ENCODE results near the gene GAS2L1. TPM values are rescaled to one million over a fixed set of nuclear protein-coding genes. Genes with fewer than 3 reads are reported as not detected.

GAS2L1 gene
- total and polyA plus RNA-seq, 3 donors from 2014 or later = 84.9 to 197 (median 191) TPM

DNA sequence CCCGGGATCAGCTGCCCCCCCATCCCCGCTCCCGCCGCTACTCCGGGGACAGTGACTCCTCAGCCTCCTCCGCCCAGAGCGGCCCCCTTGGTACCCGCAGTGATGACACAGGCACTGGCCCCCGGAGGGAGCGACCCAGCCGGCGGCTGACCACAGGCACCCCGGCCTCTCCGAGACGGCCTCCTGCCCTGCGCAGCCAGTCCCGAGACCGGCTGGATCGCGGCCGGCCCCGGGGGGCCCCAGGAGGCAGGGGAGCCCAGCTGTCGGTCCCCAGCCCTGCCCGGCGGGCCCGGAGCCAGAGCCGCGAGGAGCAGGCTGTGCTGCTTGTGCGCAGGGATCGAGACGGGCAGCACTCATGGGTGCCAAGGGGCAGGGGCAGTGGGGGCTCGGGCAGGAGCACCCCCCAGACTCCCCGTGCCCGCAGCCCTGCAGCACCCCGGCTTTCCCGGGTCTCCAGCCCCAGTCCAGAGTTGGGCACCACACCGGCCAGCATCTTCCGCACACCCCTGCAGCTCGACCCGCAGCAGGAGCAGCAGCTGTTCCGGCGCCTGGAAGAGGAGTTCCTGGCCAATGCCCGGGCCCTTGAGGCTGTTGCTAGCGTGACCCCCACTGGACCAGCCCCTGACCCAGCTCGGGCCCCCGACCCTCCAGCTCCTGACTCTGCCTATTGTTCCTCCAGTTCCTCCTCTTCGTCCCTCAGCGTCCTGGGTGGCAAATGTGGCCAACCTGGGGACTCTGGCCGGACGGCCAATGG, 5.2 kb downstream of the GAS2L1 start:
- Histone ChIP-seq H3K27me3 (no peaks in the 10 kb centered on the region), H3K4me3 (no peak overlapping the region), H3K9me3 (no peaks in the 10 kb centered on the region), H3K4me1 (peaks cover 59% of the 10 kb centered on the region), H3K36me3 (ENCODE audit: low read depth, missing control alignments) (no peaks in the 10 kb centered on the region), H3K27ac (peak overlapping the region in 1 of 2 donors; percentile 64)
- intact Hi-C loops (cut with DNase I; ENCODE audit: low total_unique reads) = no loop called here
- no peak for TF ChIP-seq CTCF (IDR thresholded peaks at IDR 0.05)
- TF ChIP-seq POLR2A (IDR thresholded peaks at IDR 0.05) = no peak
- DNase-seq = no peak
- WGBS, 2 donors = 28 to 61% methylated on average over 18 to 32 of the region's 50 CpGs

GRCh38 chr22:29312218-29313125, 6.0 kb downstream of the GAS2L1 start:
- Histone ChIP-seq H3K4me3 (peak overlapping the region in 1 of 2 donors; percentile 47), H3K36me3 (ENCODE audit: low read depth, missing control alignments) (no peaks in the 10 kb centered on the region), H3K4me1 (peaks cover 57% of the 10 kb centered on the region), H3K9me3 (no peaks in the 10 kb centered on the region), H3K27ac (no peak overlapping the region), H3K27me3 (no peaks in the 10 kb centered on the region)
- intact Hi-C loops (cut with DNase I; ENCODE audit: low total_unique reads) = no loop called here
- 75 to 77% methylated on average over 18 to 25 of the region's 25 CpGs for WGBS, 2 donors
- TF ChIP-seq CTCF (IDR thresholded peaks at IDR 0.05) = no peak
- TF ChIP-seq POLR2A (IDR thresholded peaks at IDR 0.05) = no peak
- no peak for DNase-seq

- Histone ChIP-seq H3K27ac (no peak overlapping the region), H3K36me3 (ENCODE audit: low read depth, missing control alignments) (no peaks in the 10 kb centered on the region), H3K4me3 (peak overlapping the region in 1 of 2 donors; percentile 47), H3K4me1 (peaks cover 50% of the 10 kb centered on the region), H3K27me3 (no peaks in the 10 kb centered on the region), H3K9me3 (no peaks in the 10 kb centered on the region)
- WGBS, 2 donors = 22 to 37% methylated on average over 8 to 9 of the region's 44 CpGs
- DNase-seq = peak; percentile 60
- intact Hi-C loops (cut with DNase I; ENCODE audit: low total_unique reads) = no loop called here
- TF ChIP-seq CTCF (IDR thresholded peaks at IDR 0.05) (peak; percentile 53 to 85 (median 79)), POLR2A (IDR thresholded peaks at IDR 0.05) (no peak)
Observed at GRCh38 chr22:29313126-29313575, 6.7 kb downstream of the GAS2L1 start.

DNA sequence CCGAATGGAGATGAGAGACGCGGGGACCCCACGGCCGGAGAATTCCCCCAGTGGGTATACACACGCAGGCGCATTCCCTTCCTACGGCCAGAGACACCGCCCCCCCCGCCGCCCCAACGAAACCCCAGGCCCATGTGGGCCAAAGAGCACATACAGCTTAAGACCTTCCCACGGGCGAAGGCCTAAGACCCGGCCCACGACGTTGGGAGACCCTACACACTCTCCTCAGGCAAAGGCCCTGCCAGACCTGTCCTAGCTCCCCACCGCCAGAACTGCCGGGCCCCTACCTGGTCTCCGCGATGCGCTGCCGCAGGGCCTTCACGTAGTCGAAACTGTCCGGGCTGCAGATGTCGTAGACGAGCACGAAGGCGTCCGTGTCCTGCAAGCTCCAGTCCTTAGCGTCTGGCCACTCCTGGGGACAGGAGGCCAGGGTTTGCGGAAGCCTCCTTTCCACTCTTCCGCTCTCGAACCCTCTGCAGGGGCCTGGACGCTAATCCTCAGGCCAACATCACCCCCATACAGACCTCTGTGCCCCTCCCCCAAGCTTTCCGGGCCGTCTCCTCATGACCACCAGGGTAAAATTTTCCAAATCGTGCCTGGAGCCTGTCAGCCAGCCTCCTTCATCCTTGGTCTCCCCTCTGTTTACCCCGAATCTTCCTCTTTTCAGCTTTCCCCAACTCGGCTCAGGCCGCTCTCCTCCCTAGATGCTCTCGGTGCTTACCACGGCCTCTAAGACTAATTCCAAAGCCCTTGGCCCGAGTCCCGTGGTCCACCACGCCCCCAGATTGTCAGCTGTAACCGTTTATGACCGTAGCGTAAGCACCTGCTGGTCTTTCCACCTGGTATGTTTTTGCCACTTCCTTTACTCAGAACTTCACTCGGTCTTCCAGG, 7.4 kb downstream of the GAS2L1 start:
- DNase-seq = no peak
- intact Hi-C loops (cut with DNase I; ENCODE audit: low total_unique reads) = no loop called here
- Histone ChIP-seq H3K27ac (no peak overlapping the region), H3K9me3 (no peaks in the 10 kb centered on the region), H3K36me3 (ENCODE audit: low read depth, missing control alignments) (no peaks in the 10 kb centered on the region), H3K27me3 (no peaks in the 10 kb centered on the region), H3K4me3 (peak overlapping the region in 1 of 2 donors; percentile 47), H3K4me1 (peaks cover 44% of the 10 kb centered on the region)
- TF ChIP-seq POLR2A (IDR thresholded peaks at IDR 0.05) (no peak), CTCF (IDR thresholded peaks at IDR 0.05) (no peak)
- WGBS, 2 donors = 14 to 26% methylated on average over 25 to 47 of the region's 51 CpGs
